ENCODE results near the gene ATF2. TPM values are rescaled to one million over a fixed set of nuclear protein-coding genes. Genes with fewer than 3 reads are reported as not detected.
A peak's percentile ranks its signal among the peaks of the same experiment; 100 is the strongest.

The ATF2 gene
- total and polyA plus RNA-seq, 2 of the 13 experiments (the other 11 are each of a cell fraction or from before 2014, with no cell fraction given) = 91.6 to 95.1 TPM

GRCh38 chr2:175187378-175187777 lies 19.4 kb upstream of the ATF2 start (continued):
- TF ChIP-seq BRF2 (CRISPR knock-in tag; IDR thresholded peaks at IDR 0.05) (no peak), ZNF720 (CRISPR knock-in tag; IDR thresholded peaks at IDR 0.05) (no peak), ZNF326 (CRISPR knock-in tag; IDR thresholded peaks at IDR 0.05; ENCODE audit: borderline replicate concordance) (no peak), ZBED4 (CRISPR knock-in tag; IDR thresholded peaks at IDR 0.05; ENCODE audit: borderline replicate concordance) (no peak), SOX6 (IDR thresholded peaks at IDR 0.05) (no peak), SOX6 (CRISPR knock-in tag; IDR thresholded peaks at IDR 0.05) (no peak), NR0B2 (CRISPR knock-in tag; IDR thresholded peaks at IDR 0.05) (no peak), RORA (CRISPR knock-in tag; IDR thresholded peaks at IDR 0.05) (no peak), ZNF546 (CRISPR knock-in tag; conservative IDR thresholded peaks at IDR 0.05) (no peak), MED1 (CRISPR knock-in tag; IDR thresholded peaks at IDR 0.05) (no peak), SIX4 (CRISPR knock-in tag; IDR thresholded peaks at IDR 0.05) (no peak), ZBTB37 (CRISPR knock-in tag; IDR thresholded peaks at IDR 0.05) (no peak), ZBTB2 (CRISPR knock-in tag; IDR thresholded peaks at IDR 0.05; ENCODE audit: low read depth) (no peak), CTCF (CRISPR knock-in tag; IDR thresholded peaks at IDR 0.05) (peak; percentile 63), RBM22 (optimal IDR thresholded peaks at IDR 0.05; ENCODE audit: low read length) (no peak), ZNF333 (CRISPR knock-in tag; IDR thresholded peaks at IDR 0.05; ENCODE audit: borderline replicate concordance) (no peak), AHR (CRISPR knock-in tag; IDR thresholded peaks at IDR 0.05) (no peak)

All from HepG2 (cell line).